HG02610 (cell line): ENCODE data around the gene EXOSC5.
"Not testable (repeated sequence)": the region's sequence is repeated elsewhere in the genome, so short reads cannot be mapped to it uniquely, and the experiment has no call there.

Source experiments
- ATAC-seq: cut with Tn5 transposase; IDR thresholded peaks from one replicate; pipeline ENCODE4 v1.9.1; 2021; ENCODE audit warnings: mild to moderate bottlenecking, moderate library complexity; ENCODE audit not compliant: unreplicated experiment

Gene EXOSC5

GRCh38 chr19:41397086-41398049 is at the start of gene EXOSC5, which contains the start of gene BCKDHA:
EXOSC5 (minus strand) TSS chr19:41397359; CDS start chr19:41397328, 31 bp downstream.
BCKDHA (plus strand) TSS chr19:41397818; CDS start chr19:41397828, 10 bp downstream.
- peak; percentile 86 for ATAC-seq

DNA sequence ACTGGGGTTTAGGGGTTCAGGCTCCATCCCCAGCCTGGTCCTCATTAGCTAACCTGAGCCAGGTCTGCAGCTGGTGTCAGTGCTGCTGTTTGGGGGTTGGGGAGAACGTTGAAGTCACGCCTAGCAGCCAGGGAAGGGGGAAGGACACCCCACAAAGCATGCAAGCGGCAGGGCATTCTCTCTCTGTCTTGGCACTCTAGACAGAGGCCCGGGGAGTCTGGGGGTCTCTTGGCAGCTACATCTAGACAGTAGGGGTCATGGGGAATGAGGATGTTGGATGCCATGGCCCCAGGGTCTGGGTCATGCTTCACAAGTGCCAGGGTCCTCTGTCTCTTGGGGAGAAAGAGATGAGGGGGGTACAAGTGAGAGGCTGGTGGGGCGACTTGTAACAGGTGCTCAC is 48.4 kb upstream of the EXOSC5 start:
- no peak for ATAC-seq

- ATAC-seq: no peak
These were observed 46.8 kb upstream of the EXOSC5 start for GRCh38 chr19:41443813-41444455.

DNA sequence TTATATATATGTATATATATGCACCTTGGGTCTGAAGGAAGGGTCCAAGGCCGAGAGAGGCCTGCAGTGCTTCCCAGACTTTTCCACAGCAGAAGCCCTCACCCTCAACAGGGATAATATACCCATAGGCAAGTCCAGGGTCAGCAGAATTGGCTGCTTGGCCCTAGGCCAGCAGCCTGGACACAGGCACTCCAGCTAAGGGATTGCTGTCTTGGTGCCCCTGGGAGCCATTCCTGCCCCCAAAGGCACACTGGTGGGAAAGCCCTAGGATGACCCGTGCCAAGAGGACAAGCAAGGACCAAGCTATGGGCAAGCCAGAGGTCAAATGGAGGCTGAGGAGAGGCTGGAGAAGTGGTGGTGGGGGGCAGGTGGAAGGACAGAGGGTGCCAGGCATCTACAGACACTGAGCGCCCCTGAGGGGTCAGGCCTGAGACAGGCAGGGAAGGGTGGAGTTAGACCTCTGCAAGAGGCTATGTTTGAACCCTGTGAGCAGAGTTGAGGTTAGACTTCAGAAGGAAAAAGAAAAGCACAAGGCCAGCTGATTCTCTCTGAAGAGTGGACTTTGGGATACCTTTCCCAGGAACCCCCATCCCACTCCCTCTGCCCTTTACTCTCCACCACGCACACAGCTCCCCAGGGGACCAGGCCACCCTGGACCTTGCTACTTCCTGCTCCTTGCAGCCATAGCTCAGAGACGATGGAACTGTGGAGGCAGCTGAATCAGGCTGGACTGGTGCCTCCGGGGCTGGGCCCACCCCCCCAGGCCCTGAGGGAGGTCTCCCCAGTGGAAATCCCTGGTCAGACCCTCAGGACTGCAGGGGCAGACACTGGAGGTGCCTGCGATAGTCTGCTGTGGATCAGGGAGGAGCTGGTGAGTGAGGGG is 45.6 kb upstream of the EXOSC5 start, which contains the start of gene ERICH4:
Gene ERICH4 (plus strand): TSS at position 684 of the 883 bp plus-strand sequence. CDS start 14 bp downstream, at position 698.
- no peak for ATAC-seq

- ATAC-seq: no peak
These were observed 44.3 kb upstream of the EXOSC5 start for GRCh38 chr19:41441321-41441945.

DNA sequence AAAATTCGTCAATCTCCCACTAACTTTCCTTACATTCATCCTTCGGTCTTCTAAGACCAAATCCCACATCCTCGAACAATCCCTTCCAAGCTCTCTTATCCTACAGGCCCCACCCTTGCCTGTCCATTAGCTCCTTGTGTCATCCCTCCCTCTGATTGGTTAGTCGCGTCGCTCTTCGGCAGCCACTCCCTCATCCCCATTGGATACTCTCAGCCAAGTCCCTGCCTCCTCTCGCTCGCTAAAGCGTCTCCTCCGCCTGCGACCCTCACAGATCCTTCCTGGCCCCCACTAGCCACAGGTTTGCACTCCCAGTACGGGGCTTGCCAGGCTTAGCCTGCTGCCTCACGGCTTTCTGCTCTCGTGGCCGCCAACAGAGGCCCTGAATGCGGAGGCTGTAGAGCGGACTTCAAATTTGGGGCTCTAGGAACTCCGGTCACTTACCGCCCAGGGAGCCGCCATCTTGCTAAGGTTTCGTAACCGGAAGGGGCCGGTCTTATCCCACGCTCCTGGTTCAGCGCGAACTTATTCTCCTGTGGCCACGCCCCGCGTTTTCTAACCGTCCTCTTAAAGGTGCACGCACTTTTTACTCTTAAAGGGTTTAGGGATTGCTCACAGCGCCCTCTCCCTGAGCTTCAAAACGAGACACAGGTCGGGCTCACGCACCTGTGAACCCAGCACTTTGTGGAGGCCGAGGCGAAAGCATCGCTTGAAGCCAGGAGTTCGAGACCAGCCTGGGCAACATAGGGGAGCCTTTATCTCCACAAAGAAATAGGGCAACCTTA is 42.5 kb upstream of the EXOSC5 start, which contains the start of gene DMAC2:
Gene DMAC2 (minus strand): TSS at position 472 of the 782 bp plus-strand sequence. CDS start 13 bp downstream, at position 459.
- peak; percentile 89 for ATAC-seq

GRCh38 chr19:41437944-41438574 is 40.9 kb upstream of the EXOSC5 start:
- no peak for ATAC-seq

DNA sequence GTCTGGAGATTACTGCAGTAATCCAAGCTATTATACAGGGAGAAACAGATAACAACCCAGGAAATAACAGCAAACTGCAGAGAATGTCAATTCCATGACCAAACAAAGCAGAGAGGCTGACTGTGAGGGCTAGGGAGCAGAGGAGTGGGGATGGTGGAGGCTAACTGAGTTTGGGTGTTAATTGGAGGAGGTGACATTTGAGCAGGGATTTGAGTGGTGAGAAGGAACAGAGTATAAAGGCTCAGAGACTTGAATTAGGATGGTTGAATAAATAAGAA is 39.5 kb upstream of the EXOSC5 start:
- ATAC-seq: no peak

DNA sequence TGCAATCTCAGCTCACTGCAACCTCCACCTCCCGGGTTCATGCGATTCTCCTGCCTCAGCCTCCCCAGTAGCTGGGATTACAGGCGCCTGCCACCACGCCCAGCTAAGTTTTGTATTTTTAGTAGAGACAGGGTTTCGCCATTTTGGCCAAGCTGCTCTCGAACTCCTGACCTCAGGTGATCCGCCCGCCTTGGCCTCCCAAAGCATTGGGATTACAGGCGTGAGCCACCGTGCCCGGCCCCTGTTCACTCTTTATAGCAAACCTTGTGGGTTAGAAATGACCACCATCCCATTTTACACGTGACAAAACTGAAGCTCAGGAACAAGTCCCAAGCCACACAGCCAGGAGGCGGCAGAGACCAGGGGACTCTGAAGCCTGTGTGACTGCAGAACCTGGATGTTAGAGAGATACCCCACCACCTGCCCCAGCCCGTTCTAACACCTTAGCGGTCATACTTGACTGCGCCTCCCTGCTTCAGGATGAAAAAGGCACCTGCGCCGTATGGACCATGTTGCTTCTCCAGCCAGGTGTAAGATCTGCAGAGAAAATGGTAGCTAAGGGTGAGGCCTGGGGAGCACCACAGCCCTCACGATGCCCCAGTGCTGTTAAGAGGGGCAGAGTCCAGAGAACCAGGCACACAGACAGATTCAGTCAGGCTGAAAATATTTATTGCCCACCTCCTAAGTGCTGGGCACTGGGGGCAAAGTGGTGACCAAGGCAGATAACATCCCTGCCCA is 38.9 kb upstream of the EXOSC5 start:
- ATAC-seq: no peak

DNA sequence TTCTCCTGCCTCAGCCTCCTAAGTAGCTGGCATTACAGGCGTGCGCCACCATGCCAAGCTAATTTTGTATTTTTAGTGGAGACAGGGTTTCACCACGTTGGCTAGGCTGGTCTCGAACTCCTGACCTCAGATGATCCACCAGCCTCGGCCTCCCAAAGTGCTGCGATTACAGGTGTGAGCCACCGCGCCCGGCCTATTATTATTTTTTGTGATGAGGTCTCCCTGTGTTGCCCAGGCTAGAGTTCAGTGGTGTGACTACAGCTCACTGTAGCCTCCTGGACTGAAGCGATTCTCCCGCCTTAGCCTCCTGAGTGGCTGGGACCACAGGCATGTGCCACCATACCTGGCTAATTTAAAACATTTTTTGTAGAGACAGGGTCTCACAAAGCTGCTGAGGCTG is 38.2 kb upstream of the EXOSC5 start:
- not testable (repeated sequence) for ATAC-seq

GRCh38 chr19:41434450-41434849 is 37.3 kb upstream of the EXOSC5 start:
- ATAC-seq: no peak

DNA sequence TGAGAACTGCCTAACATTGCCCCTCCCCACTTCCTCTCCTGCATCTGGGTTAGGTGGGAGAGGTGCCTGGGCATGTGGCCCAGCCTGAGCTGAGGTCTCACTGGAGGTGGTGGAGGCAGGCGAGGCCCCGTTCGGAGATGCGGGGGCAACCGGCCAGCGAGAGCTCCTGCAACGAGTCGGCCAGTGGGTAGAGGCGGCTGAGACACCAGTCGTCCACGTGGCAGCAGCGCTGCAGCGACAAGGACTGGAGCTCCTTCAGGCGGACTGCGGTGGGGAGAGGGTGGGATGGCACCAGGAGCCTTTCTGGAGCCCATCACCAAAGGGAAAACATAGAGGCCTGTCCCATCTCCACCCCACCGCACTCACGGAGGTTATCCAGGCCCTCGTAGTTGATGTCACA is 36.0 kb upstream of the EXOSC5 start:
- no peak for ATAC-seq

GRCh38 chr19:41431426-41432386 is 34.5 kb upstream of the EXOSC5 start:
- ATAC-seq: no peak

GRCh38 chr19:41430922-41431321 is 33.8 kb upstream of the EXOSC5 start:
- no peak for ATAC-seq

DNA sequence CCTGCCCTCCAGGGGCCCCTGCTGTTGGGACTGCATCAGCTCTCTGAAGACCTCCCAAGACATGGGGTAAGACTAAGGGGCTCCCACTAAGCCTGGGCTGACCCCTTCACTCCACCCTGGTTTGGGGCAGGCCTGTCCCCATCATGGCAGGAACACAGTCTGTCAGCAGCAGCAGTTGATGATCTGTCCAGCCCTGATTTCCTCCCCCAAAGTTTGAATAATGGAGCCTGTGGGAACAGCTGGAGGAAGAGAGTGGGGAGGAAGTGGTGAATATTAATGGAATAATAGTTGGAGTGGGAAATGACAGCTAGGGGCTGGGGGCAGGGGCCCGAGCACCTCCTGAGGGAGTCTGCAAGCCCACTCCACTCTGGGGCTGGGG is 31.3 kb upstream of the EXOSC5 start:
- ATAC-seq: no peak

DNA sequence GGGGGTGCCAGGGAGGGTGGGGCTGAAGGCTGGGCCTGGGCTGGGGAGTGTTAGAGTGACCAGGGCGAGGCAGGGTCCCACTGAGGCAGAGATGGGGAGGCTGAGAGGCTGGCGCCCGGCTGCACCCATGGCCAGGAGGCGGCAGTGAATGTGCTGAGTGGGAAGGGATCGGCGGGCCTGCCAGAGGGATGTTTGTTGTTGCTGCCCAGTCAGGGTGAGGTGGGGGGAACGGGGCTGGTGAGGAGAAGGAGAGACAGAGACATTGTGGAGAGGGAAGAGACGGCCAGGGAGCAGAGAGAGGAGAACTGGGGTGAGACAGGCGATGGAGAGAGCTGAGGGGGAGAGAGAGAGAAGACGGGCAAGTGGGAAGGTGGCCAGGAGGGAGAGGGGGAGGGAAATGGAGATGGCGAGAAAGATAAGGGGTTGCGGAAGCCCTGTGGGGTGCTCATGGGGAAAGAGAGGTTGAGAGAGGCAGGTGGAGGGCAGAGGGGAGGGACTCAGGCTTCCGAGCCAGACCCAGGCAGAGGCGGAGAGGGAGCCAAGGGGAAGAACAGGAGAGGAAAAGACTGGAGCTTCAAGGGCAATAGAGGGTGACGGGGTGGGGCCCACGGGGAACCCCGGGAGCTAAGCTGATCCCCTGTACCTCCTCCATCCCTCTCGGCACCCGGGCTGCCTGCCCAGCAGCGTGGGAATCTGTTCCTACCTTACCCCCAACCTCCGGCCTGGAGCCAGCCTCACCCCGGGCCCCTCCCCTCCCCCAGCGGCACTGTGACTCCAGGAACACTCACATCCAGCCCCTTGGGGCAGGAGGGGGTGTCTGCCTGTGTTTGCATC is 30.7 kb upstream of the EXOSC5 start:
- ATAC-seq: no peak
